Omental fat pad (tissue), 4 donors: Measurements from ENCODE around the gene PLEKHG4B. TPM values are rescaled to one million over a fixed set of nuclear protein-coding genes. Genes with fewer than 3 reads are reported as not detected.

Source experiments
- ATAC-seq: fragments of 150-250 bp; one replicate; pipeline ENCODE4 v1.9.1; 2016; ENCODE audit warnings: mild to moderate bottlenecking, moderate library complexity; ENCODE audit not compliant: low FRiP score
- DNase-seq: peaks from one replicate; pipeline ENCODE4 v3.0.0-alpha.2; 2019; ENCODE audit warnings: low spot score
- total RNA-seq, 4 donors: library from RNA; depleted of rRNA; stranded (reverse); fragments of >200 nt; gene quantifications; one replicate each; pipeline ENCODE4 v1.1.0, GENCODE V29; 2016
- TF ChIP-seq, protein P1 (sequence below), 3 donors: fragments of 450-650 bp; IDR thresholded peaks; one replicate each; pipeline ENCODE4 v1.5.1; 2016 to 2017; ENCODE audit warnings: antibody characterized with exemption in 3 of 3, mild to moderate bottlenecking in 3 of 3, moderate library complexity in 2 of 3

The PLEKHG4B gene
- total RNA-seq, 4 donors from 2014 or later, result 0.44 to 0.65 (median 0.60) TPM; not detected in 1

GRCh38 chr5:170971-171800, 79.2 kb downstream of the PLEKHG4B start:
- DNase-seq, result no peak
- ATAC-seq, result no peak
- TF ChIP-seq, protein P1, sequence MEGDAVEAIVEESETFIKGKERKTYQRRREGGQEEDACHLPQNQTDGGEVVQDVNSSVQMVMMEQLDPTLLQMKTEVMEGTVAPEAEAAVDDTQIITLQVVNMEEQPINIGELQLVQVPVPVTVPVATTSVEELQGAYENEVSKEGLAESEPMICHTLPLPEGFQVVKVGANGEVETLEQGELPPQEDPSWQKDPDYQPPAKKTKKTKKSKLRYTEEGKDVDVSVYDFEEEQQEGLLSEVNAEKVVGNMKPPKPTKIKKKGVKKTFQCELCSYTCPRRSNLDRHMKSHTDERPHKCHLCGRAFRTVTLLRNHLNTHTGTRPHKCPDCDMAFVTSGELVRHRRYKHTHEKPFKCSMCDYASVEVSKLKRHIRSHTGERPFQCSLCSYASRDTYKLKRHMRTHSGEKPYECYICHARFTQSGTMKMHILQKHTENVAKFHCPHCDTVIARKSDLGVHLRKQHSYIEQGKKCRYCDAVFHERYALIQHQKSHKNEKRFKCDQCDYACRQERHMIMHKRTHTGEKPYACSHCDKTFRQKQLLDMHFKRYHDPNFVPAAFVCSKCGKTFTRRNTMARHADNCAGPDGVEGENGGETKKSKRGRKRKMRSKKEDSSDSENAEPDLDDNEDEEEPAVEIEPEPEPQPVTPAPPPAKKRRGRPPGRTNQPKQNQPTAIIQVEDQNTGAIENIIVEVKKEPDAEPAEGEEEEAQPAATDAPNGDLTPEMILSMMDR (IDR thresholded peaks at IDR 0.05), result no peak

DNA sequence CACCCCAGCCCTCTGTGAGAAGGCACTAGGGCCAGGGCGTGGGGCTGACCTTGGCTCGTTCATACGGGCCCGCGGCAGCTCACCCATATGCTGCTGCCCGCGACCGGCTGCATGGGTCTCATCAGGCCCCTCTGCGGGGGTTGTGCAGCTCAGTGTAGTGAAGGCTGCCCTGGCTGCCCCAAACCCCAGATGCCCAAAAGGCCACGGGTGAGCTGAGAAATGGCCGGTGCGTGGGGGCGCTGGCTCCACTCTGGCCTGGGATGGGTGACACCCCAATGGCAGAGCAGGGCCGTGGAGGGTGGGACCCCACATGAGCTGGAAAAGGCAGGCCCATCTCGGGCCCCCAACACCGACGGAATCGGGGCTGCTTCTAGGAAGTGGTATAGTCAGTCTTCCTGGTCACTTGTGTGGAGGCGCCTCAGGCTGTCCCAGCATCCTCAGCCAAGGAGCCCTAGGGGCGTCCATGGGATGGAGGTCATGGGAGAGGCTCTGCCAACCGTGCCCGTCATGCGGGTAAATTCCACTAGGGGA, 79.9 kb downstream of the PLEKHG4B start:
- DNase-seq, result no peak
- TF ChIP-seq, protein P1 (IDR thresholded peaks at IDR 0.05), result no peak
- no peak for ATAC-seq

- DNase-seq, result no peak
- TF ChIP-seq, protein P1 (IDR thresholded peaks at IDR 0.05), result no peak
- no peak for ATAC-seq
Observed at GRCh38 chr5:172421-172820, 80.5 kb downstream of the PLEKHG4B start.

GRCh38 chr5:172841-173251, 80.9 kb downstream of the PLEKHG4B start:
- TF ChIP-seq, protein P1 (IDR thresholded peaks at IDR 0.05), result no peak
- ATAC-seq, result no peak
- DNase-seq, result no peak

DNA sequence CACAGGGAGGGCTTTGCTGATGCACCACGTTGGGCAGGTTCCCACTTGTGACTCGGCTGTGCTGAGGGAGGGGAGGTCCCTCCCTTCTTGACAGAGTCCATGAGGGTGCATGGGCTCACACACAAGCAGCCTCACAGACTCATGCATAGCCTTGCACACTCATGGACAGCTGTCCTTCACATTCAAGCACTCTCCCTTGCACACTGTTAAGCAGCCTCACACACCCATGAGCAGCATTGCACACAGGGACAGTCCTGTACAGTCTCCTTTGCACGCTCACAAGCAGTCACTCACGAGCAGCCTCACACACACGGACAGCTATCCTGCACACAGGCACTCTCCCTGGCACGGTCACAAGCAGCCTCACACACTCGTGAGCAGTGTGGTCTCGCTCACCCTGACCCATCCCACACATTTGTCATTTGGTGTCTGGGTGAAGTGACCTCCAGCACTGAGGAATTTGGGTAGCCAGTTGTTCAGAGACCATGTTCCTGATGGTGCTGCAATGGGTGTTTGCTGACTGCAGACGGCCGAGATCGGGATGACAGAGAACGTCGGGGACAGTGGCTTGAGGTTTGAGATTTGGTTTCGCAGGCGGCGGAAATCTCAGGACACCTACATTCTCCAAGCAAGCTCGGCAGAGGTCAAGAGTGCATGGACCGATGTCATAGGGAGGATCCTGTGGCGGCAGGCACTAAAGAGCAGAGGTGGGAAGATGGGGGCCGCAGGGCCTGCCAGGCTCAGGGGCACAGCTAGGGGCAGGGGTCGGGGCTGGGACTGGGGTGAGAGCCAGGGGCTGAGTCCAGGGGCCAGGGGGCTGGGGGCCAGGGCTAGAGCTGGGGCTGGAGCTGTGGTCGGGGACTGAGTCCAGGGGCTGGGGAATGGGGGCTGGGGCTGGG, 81.7 kb downstream of the PLEKHG4B start:
- DNase-seq (no peak), ATAC-seq (no peak)
- TF ChIP-seq, protein P1 (IDR thresholded peaks at IDR 0.05), result no peak

DNA sequence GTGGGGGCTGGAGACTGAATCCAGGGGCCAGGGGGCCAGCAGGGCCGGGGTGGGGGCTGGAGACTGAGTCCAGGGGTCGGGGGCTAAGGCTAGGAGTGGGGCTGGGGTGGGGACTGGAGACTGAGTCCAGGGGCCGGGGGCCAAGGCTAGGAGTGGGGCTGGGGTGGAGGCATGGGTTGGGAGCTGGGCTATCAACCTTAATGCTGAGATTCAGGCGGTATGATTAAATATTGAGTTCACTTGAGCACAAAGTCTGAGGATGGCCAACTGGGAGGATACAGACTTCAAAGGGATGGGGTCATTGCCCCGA, 82.3 kb downstream of the PLEKHG4B start:
- DNase-seq, result no peak
- ATAC-seq, result no peak
- TF ChIP-seq, protein P1 (IDR thresholded peaks at IDR 0.05), result no peak
